ENCODE data around the gene PRSS12.
"Not testable (repeated sequence)": the region's sequence is repeated elsewhere in the genome, so short reads cannot be mapped to it uniquely, and the experiment has no call there.

Gene PRSS12

GRCh38 chr4:118314221-118314620, 38.6 kb downstream of the PRSS12 start:
- DNase-seq, result no peak

- DNase-seq, result peak; percentile 85
Observed at GRCh38 chr4:118313098-118313497, 39.7 kb downstream of the PRSS12 start.

GRCh38 chr4:118308306-118309030, 44.3 kb downstream of the PRSS12 start:
- no peak for DNase-seq

GRCh38 chr4:118307643-118308042, 45.2 kb downstream of the PRSS12 start:
- DNase-seq, result no peak

GRCh38 chr4:118299619-118300018, 53.2 kb downstream of the PRSS12 start:
- DNase-seq, result not testable (repeated sequence)

GRCh38 chr4:118296729-118297128, 56.1 kb downstream of the PRSS12 start:
- DNase-seq, result no peak

- no peak for DNase-seq
Observed at GRCh38 chr4:118290951-118291350, 61.9 kb downstream of the PRSS12 start.

- DNase-seq, result no peak
Observed at GRCh38 chr4:118289794-118290193, 63.0 kb downstream of the PRSS12 start.

GRCh38 chr4:118287711-118288451, 64.9 kb downstream of the PRSS12 start:
- no peak for DNase-seq

GRCh38 chr4:118286685-118287084, 66.1 kb downstream of the PRSS12 start:
- DNase-seq, result no peak

- no peak for DNase-seq
Observed at GRCh38 chr4:118285931-118286330, 66.9 kb downstream of the PRSS12 start.

- no peak for DNase-seq
Observed at GRCh38 chr4:118284169-118284568, 68.6 kb downstream of the PRSS12 start.

GRCh38 chr4:118282692-118283091, 70.1 kb downstream of the PRSS12 start:
- DNase-seq, result no peak

- DNase-seq, result peak; percentile 50
Observed at GRCh38 chr4:118281611-118282442, 71.0 kb downstream of the PRSS12 start.

- peak; percentile 35 for DNase-seq
Observed at GRCh38 chr4:118280501-118281218, 72.1 kb downstream of the PRSS12 start.

- DNase-seq, result no peak
Observed at GRCh38 chr4:118279920-118280432, 72.8 kb downstream of the PRSS12 start.

- no peak for DNase-seq
Observed at GRCh38 chr4:118279328-118279727, 73.5 kb downstream of the PRSS12 start.

GRCh38 chr4:118278473-118279274, 74.1 kb downstream of the PRSS12 start:
- peak; percentile 83 for DNase-seq

GRCh38 chr4:118277243-118277642, 75.6 kb downstream of the PRSS12 start:
- DNase-seq, result no peak

GRCh38 chr4:118276580-118276979, 76.2 kb downstream of the PRSS12 start:
- no peak for DNase-seq

GRCh38 chr4:118273642-118274041, 79.2 kb downstream of the PRSS12 start:
- DNase-seq, result no peak

GRCh38 chr4:118271788-118272187, 81.0 kb downstream of the PRSS12 start:
- no peak for DNase-seq

Data from NCI-H446 treated with DMSO at 0.1 percent for 48 hours (cell line).